Measurements from ENCODE around the gene BCL6. TPM values are rescaled to one million over a fixed set of nuclear protein-coding genes. Genes with fewer than 3 reads are reported as not detected.
"Not testable (repeated sequence)": the region's sequence is repeated elsewhere in the genome, so short reads cannot be mapped to it uniquely, and the experiment has no call there.

BCL6 gene
- total RNA-seq, 1 donor from 2014 or later, result 7.7 TPM

DNA sequence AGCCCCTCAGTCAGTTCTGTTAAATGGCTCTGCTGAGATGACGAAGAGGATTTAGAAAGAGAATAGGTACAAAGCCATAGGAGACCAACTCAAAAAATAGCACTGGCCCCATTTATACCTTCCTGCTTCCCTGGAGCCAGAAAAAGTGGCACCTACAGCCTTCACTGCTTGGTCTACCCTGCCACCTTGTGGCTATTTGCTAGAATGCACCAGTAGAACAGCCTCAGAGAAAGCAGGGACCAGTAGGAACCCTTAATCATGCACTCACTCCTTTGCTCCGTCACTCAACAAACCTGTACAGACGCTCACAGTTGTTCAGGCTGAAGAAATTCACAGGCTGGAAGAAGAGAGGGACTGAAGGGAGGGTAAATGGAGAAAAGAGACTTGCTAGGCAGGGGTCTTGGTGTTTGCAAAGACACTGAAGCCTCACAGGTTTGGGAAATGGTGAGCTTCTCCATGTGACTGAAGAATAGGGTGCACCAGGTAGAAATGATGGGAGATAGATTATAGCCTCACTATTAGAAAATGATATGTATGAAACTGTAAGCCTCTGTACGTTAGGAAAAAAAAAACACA is 30.8 kb downstream of the BCL6 start:
- peak; percentile 75 for DNase-seq (ENCODE audit: low spot score)

DNA sequence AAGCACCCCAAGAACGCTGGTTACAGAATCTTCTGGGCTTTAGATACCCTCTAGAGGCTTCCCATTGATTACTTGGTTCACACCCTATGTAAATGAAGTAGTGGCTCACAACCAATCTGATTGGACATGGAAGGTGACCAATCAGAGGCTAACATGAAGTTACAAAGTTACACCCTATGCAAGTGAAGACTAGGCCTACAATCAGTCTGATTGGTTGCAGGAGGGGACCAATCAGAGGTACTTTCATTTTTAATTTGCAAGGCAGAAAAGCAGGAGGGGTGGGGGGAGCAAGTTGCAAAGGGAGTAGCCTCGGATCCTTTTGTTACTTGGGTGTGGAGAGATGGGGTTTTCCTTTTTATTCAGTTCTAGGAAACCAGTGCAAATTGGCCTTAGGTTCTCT is 31.8 kb downstream of the BCL6 start:
- DNase-seq (ENCODE audit: low spot score), result no peak

DNA sequence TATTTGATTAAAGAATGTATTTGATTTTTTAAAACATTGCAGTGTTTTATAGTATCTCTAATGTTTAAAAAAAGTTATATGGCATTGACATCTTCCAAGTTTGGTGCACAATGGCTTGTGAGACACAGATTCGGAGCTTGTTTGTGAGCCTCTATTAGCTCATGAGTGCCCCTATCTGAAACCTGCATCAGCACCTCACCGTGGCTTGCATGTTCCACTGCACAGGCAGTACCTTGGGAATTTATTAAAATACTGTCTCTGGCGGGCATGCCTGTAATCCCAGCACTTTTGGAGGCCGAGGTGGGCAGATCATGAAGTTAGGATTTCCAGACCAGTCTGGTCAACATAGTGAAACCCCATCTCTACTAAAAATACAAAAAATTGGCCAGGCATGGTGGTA is 36.1 kb downstream of the BCL6 start:
- DNase-seq (ENCODE audit: low spot score), result no peak

DNA sequence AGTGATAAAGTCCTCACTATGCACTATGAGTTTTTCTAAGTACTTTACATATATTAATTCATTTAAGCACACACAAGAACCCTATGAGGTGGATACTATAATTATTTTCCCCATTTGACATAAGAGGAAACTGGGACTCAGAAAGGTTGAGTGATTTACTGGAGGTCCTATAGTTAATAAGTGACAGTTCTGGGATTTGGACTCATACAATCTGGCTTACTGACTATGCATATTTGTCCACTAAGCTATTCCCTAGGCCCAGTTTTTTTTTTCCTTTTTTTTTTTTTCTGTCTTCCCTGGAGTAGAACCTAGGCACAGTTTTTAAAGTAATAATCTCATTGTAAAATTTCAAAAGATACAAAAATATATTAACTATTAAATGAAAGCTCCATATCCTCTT is 36.6 kb downstream of the BCL6 start:
- DNase-seq (ENCODE audit: low spot score), result no peak

DNA sequence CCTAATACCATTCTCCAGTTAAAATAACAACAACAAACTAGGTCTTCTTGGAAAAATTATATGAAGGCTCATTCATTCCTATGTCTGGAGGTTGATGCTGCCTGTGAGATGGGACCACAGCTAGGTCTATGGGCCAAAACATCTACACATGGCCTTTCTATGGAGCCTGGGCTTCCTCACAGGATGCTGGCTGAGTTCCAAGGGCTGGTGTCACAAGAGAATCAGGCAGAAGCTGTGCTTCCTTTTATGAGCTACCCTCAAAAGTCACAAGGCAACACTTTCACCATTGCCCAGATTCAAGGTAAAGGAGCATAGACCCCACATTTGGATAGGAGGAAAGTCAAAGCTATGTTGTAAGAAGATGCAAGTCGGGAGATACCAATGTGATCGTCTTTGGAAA is 38.3 kb downstream of the BCL6 start:
- DNase-seq (ENCODE audit: low spot score), result peak; percentile 16

DNA sequence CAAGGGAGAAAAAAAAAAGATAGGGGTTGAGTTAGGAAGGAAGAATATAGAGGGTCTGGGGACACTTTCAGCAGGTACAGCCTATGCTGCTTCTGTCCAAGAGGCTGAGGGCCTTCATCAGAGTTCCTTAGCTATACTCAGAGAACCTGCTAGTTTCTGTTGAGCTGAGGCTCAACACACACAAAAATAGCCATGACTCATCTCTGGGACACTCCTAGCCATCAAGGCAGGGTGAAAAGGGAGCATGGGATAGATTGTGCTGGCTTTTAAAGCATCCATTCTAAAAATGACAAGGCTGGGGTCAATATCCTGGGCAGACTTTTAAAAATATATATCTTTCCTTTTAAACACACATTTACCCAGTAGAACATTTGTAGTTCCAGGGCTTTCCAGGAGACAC is 40.1 kb downstream of the BCL6 start:
- no peak for DNase-seq (ENCODE audit: low spot score)

DNA sequence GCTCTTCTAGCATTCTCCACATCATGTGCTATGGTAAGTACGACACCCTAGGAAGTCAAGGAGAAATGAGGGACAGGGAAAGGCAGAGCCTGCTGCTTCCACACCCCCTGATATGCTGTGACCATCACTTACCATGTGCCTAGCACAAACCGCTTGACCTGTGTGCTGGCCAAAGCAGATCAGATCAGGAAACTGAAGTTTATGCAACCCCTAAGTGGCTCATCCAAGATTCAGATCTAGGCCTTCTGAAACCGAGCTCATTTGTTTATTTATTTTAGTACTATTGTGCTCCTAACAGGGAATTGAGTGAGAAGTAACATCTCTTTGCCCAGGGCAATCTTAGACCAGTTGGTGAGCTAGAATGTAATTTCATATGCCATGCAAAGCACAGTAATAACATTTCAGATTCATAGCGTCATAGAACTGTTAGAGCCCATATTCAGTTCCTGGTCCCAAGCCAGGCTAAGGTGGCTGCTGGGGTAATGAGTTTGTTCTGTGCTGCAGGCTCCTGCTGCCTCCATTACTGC is 42.7 kb downstream of the BCL6 start, which contains the start of gene RTP2:
Gene RTP2, minus strand, starts transcription at position 51 of the 527 bp plus-strand sequence. CDS start 429 bp downstream, outside the sequence.
- no peak for DNase-seq (ENCODE audit: low spot score)

DNA sequence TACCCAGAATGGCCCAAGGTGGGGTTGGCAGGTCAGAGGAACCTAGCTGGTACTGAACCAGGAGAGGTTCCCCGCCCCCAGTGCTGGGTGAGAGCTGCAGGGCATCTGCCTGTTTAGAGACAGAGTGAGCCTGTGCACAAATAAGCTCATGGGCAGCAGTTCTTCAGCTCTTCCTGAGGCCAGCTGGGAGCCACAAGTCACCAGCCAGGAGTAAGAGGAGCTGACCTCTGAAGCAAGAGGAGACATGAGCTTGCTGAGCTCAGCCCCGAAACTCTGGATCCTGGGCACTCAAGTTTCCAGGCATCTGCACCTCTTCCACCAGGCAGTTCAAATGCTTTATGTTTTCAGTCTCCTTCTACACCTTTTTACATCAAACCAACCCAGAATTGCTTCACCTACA is 45.0 kb downstream of the BCL6 start:
- no peak for DNase-seq (ENCODE audit: low spot score)

DNA sequence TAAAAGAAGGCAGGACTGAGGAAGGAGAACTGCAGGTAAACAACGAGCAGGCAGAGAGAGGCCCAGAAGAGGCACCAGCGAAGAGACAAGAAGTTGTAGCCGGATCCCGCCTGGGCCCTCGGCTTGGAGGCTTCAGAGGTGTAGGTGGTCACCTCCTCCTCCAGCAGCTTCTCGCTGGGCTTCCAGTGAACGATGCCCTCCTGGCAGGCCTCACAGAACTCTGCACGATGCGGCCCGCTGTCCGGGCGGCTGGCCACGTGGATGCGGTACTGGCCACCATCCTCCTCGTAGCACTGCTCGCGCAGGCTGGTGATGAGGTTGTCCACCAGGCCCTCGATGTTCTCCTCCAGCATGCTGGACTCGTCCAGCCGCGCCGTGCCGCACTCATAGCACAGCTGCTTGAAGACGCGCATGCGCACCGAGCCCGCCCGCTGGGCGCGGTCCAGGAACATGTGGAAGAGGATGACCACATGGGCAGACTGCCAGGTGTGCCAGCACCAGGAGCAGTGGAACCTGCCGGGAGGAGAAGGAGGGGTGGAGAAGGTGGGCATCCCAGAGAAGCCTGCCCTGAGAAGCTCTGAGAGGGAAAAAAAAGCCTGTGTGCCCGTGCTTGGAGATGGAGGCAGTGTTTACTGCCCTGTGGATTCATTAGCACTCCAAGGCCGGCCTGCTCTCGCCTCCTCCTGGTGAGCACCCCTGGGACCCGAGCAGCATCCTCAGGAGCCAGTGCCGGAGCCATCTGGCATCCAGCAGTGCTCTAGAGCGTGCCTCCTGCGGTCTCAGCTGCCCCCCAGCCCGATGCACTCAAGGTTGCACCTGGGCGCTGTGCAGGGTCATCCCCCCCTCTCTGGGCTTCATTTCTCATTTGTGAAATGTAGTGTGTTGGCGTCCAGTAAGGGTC is 46.5 kb downstream of the BCL6 start:
- DNase-seq (ENCODE audit: low spot score), result no peak

DNA sequence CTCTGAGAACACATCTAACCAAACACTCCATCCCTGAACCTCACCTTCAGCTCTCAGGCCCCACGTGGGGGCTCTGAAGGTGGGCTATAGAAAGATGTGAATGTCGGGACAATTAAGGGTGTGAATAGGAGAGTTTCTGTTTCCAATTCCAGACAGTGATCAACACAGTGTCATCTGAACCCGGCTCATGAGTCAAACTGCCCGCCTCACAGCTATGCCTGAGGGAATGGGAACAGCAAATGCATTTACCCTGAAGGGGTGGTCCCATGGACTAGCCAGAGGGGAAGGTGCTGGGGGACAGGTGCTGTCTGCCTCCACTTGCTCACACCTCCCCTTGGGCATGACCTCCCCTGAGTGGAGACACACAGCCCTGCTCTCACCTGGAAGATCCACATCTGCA is 49.2 kb downstream of the BCL6 start:
- no peak for DNase-seq (ENCODE audit: low spot score)

DNA sequence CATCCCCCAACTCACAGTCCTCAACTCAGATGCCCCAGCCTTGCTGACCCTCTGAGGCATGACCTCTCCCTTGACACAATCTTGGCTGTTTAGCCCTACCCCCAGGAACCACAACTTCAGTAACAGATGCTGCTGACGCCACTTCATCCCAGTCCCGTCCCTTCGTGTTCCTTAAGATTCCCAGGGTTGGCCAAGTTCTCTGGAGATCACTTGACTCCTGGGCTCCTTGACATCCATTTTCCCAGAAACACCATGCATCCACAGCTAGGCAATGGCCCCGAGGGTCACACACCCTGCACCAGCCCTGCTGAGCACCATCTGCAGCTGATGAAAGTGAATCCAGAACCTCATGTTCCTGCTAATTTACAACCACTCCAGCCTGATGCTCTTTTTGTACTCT is 49.8 kb downstream of the BCL6 start:
- no peak for DNase-seq (ENCODE audit: low spot score)

DNA sequence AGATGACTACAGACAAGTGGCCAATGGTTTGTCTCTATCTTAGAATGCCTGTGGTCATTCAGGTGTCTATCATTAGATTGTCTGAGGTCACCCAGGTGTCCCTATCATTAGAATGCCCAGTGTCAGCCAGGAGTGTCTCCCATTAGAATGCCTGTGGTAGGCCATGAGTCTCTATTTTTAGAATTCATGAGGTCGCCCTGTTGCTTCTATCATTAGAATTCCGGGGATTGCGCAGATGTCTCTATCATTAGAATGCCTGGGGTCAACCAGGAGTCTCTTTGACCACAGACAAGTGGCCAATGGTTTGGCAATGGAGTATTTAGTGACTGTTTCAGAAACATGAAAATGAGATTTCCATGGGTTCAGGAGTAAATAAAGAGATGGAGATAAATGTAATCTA is 50.5 kb downstream of the BCL6 start:
- DNase-seq (ENCODE audit: low spot score), result no peak

DNA sequence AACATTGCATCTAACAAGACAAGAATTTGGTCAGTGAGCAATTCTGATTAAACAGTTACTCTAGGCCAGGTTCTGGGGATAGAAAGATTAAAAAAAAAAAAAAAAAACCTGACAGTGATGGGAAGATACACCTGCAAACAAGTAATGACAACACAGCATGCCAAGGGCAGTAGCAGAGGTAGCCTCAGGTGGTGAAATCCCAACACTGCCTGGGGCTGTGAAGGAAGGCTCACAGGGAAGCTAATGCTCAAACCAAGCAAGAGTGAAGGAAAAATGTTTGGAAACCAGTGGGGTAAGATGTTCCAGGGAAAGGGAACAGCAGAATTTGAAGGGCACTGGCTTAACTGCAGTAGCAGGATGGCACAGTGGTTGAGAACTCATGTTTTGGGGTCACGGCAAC is 51.8 kb downstream of the BCL6 start:
- DNase-seq (ENCODE audit: low spot score), result no peak

DNA sequence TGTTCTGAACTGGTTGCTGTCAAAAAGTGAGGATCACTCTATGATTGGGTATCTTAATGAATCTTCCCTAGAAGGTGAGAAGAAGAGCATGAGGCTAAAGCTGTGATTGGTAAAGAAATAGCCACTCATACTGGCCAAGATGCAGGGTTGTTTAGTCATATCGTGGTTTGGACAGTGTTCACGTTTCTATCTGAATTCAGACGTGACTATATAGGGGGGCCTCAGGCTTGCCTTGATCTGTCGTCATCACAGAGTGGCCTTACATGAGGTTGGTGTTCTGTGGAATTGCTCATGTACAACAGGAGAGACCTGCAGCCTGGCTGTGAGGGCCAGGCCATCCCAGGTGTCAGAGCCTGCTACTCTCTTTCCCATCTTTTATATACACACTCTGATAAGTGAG is 55.3 kb downstream of the BCL6 start:
- no peak for DNase-seq (ENCODE audit: low spot score)

DNA sequence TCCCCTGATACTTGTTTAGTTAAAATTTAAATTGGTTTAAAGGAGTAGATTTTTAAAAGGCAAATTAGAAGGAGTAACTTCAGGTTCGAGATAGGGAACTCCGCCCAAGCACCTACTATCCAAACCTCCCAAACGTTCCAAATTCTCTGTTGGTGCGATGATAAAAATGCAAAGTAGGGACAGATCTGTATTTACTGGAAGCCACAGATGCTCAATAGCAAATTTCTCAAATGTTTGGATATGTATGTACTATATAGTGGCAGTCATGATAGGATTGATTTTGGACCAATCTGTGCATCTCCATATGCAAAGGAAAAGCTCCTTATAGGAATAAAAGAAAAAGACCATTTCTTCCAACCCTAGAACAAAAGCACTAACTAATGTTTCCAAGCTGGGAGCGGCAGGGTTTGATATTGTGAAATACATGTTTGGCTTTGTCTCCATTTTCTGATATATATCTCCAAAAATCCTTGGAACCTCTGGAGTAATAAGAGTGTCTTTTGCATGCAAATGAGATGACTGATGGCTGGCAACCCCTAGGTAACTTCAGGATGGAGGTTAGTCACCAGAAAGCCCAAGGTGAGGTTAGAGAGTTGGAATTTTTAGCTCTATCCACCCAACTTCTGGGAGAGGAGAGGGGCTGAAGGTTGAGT is 58.5 kb downstream of the BCL6 start:
- no peak for DNase-seq (ENCODE audit: low spot score)

DNA sequence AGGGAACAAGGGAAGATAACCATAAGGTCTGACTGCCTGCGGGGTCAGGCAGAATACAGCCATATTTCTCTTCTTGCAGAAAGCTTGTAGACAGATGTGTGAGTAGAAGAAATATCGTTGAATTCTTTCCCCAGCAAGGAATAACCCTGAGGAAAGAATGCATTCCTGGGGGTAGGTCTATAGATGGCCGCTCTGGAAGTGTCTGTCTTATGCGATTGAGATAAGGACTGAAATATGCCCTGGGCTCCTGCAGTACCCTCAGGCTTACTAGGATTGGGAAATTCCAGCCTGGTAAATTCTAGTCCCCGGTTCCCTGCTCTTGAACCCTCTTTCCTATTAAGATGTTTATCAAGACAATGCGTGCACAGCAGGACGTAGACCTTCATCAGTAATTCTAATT is 59.3 kb downstream of the BCL6 start:
- DNase-seq (ENCODE audit: low spot score), result no peak

DNA sequence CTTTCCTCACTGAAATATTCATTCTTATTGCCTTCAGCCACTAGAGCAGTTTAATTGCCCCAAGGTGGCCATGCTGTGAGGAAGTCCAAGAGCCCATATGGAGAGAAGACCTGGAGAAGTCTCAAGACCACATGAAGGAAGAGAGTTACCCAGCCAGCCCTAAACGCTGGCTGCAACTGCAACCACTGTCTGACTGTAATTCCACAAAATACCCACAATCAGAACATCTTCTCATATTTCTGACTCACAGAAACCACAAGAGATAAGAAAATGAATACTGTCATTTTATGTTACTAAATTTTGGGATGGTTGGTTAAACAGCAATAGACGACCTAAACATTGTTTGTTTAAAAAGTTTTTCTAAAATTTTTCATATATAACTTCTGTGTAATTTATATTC is 60.4 kb downstream of the BCL6 start:
- DNase-seq (ENCODE audit: low spot score), result peak; percentile 17

DNA sequence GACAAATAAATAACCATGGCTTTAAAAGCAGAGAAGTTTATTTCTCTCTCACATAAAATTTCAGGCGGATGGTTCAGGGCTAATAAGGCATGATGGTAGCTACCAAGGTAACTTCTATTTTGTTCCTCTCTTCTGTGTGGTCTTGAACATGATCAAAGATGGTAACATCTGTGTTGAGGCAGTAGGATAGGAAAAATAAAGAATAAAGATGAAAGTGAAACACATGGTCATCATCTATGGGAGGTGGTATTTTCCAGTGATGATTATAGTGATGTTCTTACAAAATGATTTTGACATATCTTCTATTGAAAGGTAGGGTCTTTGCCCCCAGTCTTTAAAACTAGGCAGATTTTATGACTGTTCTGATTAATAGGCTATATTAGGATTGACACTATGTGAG is 60.8 kb downstream of the BCL6 start:
- DNase-seq (ENCODE audit: low spot score), result no peak

DNA sequence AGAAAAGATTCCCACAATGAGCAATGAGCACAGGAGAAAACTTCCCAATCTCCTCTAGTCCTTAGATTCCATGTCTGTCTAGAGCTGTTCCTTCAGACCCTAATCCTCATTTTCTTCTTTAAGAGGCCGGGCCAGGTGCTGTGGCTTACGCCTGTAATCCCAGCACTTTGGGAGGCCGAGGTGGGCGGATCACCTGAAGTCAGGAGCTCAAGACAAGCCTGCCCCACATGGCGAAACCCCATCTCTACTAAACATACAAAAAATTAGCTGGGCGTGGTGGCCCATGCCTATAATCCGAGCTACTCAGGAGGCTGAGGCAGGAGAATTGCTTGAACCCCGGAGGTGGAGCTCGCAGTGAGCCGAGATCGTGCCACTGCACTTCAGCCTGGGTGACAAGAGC is 63.5 kb downstream of the BCL6 start:
- DNase-seq (ENCODE audit: low spot score), result not testable (repeated sequence)

DNA sequence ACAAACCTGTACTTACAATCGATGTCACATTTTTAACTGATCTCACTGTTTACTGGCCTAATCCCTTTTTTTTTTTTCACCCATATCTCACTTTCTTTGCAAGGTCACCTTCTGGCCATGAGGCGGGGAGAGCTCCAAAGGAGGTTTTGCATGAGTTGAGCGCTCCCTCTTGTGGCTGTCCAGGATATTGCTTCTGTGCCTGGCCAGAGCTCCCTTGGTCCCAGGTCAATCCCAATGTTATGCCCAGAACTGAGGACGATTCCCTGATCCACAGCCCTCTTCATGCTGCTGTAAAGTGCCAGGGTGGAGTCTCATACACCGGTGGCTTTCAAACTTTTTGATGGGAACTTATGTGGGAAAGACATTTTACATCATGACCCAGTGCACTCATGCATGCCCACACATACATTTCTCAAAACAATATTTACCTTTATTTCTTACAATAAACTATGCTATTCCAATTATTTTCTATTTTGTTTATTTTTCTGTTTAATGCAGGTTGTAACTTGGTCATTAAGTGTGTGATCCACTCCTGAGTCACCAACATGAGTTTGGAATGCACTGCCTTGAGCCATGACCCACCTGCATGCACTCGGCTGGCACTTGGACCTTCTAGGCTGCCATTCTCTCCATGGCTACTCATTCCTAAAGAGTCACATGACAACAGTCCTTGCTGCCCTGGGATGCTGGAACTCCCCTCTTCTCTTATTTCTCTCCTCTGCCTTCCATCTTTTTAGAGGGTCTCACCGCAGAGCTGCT is 65.5 kb downstream of the BCL6 start:
- peak; percentile 74 for DNase-seq (ENCODE audit: low spot score)

DNA sequence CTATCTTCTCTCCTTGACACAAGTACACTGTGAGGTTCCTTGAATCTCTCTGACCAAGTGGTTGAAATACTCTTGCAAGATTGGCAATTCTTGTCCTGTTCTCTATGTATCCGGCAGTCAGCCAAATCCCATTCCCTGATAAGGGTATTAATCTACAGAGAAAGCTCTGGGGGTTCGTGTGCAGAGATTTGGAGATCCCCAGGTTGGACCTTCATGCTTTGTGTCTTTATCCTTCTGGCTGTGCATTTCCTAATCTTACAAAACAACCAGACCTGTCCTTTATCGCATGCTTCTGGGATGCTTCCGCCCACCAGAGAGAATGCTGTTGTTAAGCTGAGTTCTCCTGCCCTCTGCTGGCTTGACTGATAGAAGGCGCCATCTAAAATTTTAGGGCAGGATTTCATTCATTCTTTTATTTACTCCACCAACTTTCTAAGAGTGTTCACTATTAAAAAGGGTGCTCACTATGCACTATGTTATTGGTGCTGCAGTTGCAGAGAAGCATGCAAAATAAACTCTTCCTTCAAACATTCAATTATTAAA is 66.5 kb downstream of the BCL6 start:
- peak; percentile 76 for DNase-seq (ENCODE audit: low spot score)
